K562 (cell line): Measurements from ENCODE around the gene PLEKHA6. TPM values are rescaled to one million over a fixed set of nuclear protein-coding genes. Genes with fewer than 3 reads are reported as not detected.
A peak's percentile ranks its signal among the peaks of the same experiment; 100 is the strongest.

ENCODE experiments used
- BRCA1 ChIP-seq, 2 experiments: fragments of 450-650 bp in 1 of 2; sonication (generic) in 1 of 2; formaldehyde crosslinking in 1 of 2; IDR thresholded peaks; 2 replicates each; pipeline versions ENCODE4 v1.5.0 to v1.6.1; 2017 to 2020; ENCODE audit warnings: mild to moderate bottlenecking in 1 of 2, missing genetic modification reagents in 1 of 2
- E2F1 ChIP-seq: sonication (generic); formaldehyde crosslinking; IDR thresholded peaks from 2 replicates; pipeline ENCODE4 v1.8.1; 2023; ENCODE audit warnings: mild to moderate bottlenecking, missing genetic modification reagents, moderate library complexity
- E2F3 ChIP-seq: fragments of 250-450 bp; sonication (Bioruptor Pico); IDR thresholded peaks from 2 replicates; pipeline ENCODE4 v1.4.0; 2020; ENCODE audit warnings: mild to moderate bottlenecking
- FIP1L1 ChIP-seq: fragments of 200-400 bp; formaldehyde crosslinking; IDR thresholded peaks from 2 replicates; pipeline ENCODE4 v1.6.1; 2018; ENCODE audit warnings: mild to moderate bottlenecking, low read depth, low read length; ENCODE audit not compliant: poor library complexity, severe bottlenecking
- GTF2A2 ChIP-seq: IDR thresholded peaks from 2 replicates; pipeline ENCODE4 v1.6.1; 2016; ENCODE audit warnings: mild to moderate bottlenecking, missing genetic modification characterization, missing compliant biosample characterization
- GTF2F1 ChIP-seq: IDR thresholded peaks from 2 replicates; pipeline ENCODE4 v1.6.1; 2011; ENCODE audit warnings: low read depth, low read length, improper control_type of control experiment
- KDM2B ChIP-seq: fragments of 250-450 bp; sonication (Bioruptor Pico); IDR thresholded peaks from 2 replicates; pipeline ENCODE4 v1.8.0; 2021; ENCODE audit warnings: mild to moderate bottlenecking, moderate library complexity
- MAZ ChIP-seq, 2 experiments: fragments of 450-650 bp in 1 of 2; sonication (generic) in 1 of 2; formaldehyde crosslinking; IDR thresholded peaks in 1 of 2; conservative IDR thresholded peaks in 1 of 2; 2 replicates each; pipeline versions ENCODE4 v1.4.0 to v1.5.0; 2020; ENCODE audit warnings: mild to moderate bottlenecking in 1 of 2, missing genetic modification reagents in 1 of 2
- MTA2 ChIP-seq: fragments of 450-650 bp; IDR thresholded peaks from 2 replicates; pipeline ENCODE4 v1.6.1; 2016; ENCODE audit warnings: low read depth
- MYNN ChIP-seq, 2 experiments: sonication (generic); formaldehyde crosslinking in 1 of 2; IDR thresholded peaks; 2 replicates each; pipeline versions ENCODE4 v1.5.0 to v1.6.1; 2016 to 2020; ENCODE audit warnings: antibody characterized with exemption in 1 of 2, missing genetic modification reagents in 1 of 2
- RAD21 ChIP-seq, 2 experiments: fragments of 250-450 bp in 1 of 2; fragments of 450-650 bp in 1 of 2; sonication (Bioruptor Pico) in 1 of 2; formaldehyde crosslinking in 1 of 2; IDR thresholded peaks in 1 of 2; conservative IDR thresholded peaks in 1 of 2; 2 replicates each; pipeline versions ENCODE4 v1.4.0 to v1.8.0; 2020 to 2022; ENCODE audit warnings: mild to moderate bottlenecking in 2 of 2, moderate library complexity in 1 of 2
- SMAD1 ChIP-seq: fragments of 150-350 bp; IDR thresholded peaks from 2 replicates; pipeline ENCODE4 v1.6.1; 2014; ENCODE audit warnings: low read length, low read depth; ENCODE audit not compliant: partially characterized antibody
- SMAD3 ChIP-seq: fragments of 450-650 bp; formaldehyde crosslinking; conservative IDR thresholded peaks from 2 replicates; pipeline ENCODE4 v1.4.0; 2020; ENCODE audit warnings: mild to moderate bottlenecking
- TRIM24 ChIP-seq, 2 experiments: fragments of 450-650 bp; IDR thresholded peaks; 2 replicates each; pipeline ENCODE4 v1.6.1; 2016
- ZFP36 ChIP-seq: fragments of 150-350 bp; IDR thresholded peaks from 2 replicates; pipeline ENCODE4 v1.6.1; 2018; ENCODE audit warnings: low read length, low read depth; ENCODE audit not compliant: partially characterized antibody
- ZNF121 ChIP-seq: sonication (generic); formaldehyde crosslinking; conservative IDR thresholded peaks from 2 replicates; pipeline ENCODE4 v1.8.0; 2022; ENCODE audit warnings: missing genetic modification reagents
- ZNF24 ChIP-seq: fragments of 450-650 bp; IDR thresholded peaks from 2 replicates; pipeline ENCODE4 v1.6.1; 2016
- ZNF518B ChIP-seq: fragments of 250-450 bp; sonication (Bioruptor Pico); IDR thresholded peaks from 2 replicates; pipeline ENCODE4 v1.5.0; 2021; ENCODE audit warnings: mild to moderate bottlenecking, moderate library complexity
- ZNF583 ChIP-seq: fragments of 250-450 bp; sonication (Bioruptor Pico); IDR thresholded peaks from 2 replicates; pipeline ENCODE4 v1.4.0; 2020
- ZNF668 ChIP-seq: fragments of 250-450 bp; sonication (Bioruptor Pico); IDR thresholded peaks from 2 replicates; pipeline ENCODE4 v1.8.0; 2022; ENCODE audit warnings: mild to moderate bottlenecking, inconsistent platforms
- polyA plus RNA-seq, 8 experiments: library from polyadenylated mRNA; depleted of rRNA in 4 of 8; stranded (reverse) in 5 of 8; unstranded in 3 of 8; fragments of >200 nt; fragmentation: Nextera tagmentation in 2 of 8; fragmentation: Illumina TruSeq in 1 of 8; extraction: Ambion mirVana in 2 of 8; extraction: Trizol in 1 of 8; gene quantifications; 2 replicates each; pipeline versions ENCODE4 v1.2.1 to v1.2.3, GENCODE V29; 2011 to 2014; ENCODE audit warnings: inconsistent platforms in 1 of 8, missing spikeins in 1 of 8
- total RNA-seq, 7 experiments: library from RNA; depleted of rRNA in 6 of 7; stranded (reverse); fragments of >200 nt in 6 of 7; fragmentation: Illumina TruSeq in 2 of 7; extraction: Trizol in 2 of 7; gene quantifications; 2 replicates each; pipeline versions ENCODE4 v1.2.1 to v1.2.3, GENCODE V29; 2011 to 2021; ENCODE audit warnings: low replicate concordance in 1 of 7
- TF ChIP-seq, protein P1 (sequence below): fragments of 250-450 bp; sonication (Bioruptor Pico); IDR thresholded peaks from 2 replicates; pipeline ENCODE4 v1.8.0; 2021; ENCODE audit warnings: borderline replicate concordance, mild to moderate bottlenecking, moderate library complexity; ENCODE audit not compliant: poor library complexity, severe bottlenecking
- TF ChIP-seq, protein P2 (sequence below): fragments of 450-650 bp; IDR thresholded peaks from 2 replicates; pipeline ENCODE4 v1.6.1; 2016; ENCODE audit warnings: mild to moderate bottlenecking

The PLEKHA6 gene
- total and polyA plus RNA-seq, 9 of the 15 experiments (the other 6 are each of a cell fraction or from before 2014, with no cell fraction given): under 0.01 to 0.33 (median 0.01) TPM; not detected in 4

DNA sequence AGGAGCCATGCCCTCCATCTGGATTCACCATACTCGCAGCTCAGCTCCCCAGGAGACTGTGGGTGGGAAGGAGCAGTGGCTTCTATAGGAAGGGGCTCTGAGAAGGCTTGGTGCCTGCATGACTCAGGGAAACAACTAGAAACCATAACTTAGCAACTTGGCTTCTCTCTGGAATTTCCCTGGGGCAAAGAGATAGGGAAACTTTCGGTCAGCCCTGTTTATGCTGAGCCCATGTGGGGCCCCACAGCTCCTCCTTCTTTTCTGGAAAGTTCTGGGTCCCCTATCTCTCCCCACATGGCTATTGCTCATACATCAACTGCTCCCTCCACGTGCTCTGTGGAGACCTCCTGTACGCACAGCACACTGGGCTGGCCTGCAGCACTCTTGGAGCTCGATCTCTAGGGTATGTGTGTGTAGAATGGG lies 39.3 kb downstream of the PLEKHA6 start (continued):
- TF ChIP-seq E2F1 (no peak), KDM2B (CRISPR knock-in tag) (no peak), ZNF668 (no peak; the same call in 1 of the 2 replicates), RAD21 (CRISPR knock-in tag; conservative IDR thresholded peaks at IDR 0.05 in 1 of 2, IDR thresholded peaks at IDR 0.05 in 1 of 2) (no peak; a peak in 1 of 4 replicates), ZNF24 (no peak), E2F3 (CRISPR knock-in tag) (no peak), ZNF518B (CRISPR knock-in tag) (no peak), MAZ (CRISPR knock-in tag; conservative IDR thresholded peaks at IDR 0.05 in 1 of 2, IDR thresholded peaks at IDR 0.05 in 1 of 2) (peak in 1 of 2 experiments; percentile 64; a peak in 1 of 4 replicates), FIP1L1 (no peak), GTF2A2 (tag) (no peak), SMAD3 (CRISPR knock-in tag) (no peak), GTF2F1 (no peak), ZNF121 (CRISPR knock-in tag) (no peak), TRIM24 (IDR thresholded peaks at IDR 0.05) (peak in 1 of 2 experiments; percentile 52; a peak in 2 of 4 replicates), ZNF583 (CRISPR knock-in tag) (peak; percentile 79; the same call in 1 of the 2 replicates), MTA2 (no peak), MYNN (IDR thresholded peaks at IDR 0.05) (no peak), MYNN (CRISPR knock-in tag; IDR thresholded peaks at IDR 0.05) (no peak), BRCA1 (IDR thresholded peaks at IDR 0.05) (no peak), BRCA1 (CRISPR knock-in tag; IDR thresholded peaks at IDR 0.05) (no peak), ZFP36 (no peak), SMAD1 (no peak)
- TF ChIP-seq, protein P1, sequence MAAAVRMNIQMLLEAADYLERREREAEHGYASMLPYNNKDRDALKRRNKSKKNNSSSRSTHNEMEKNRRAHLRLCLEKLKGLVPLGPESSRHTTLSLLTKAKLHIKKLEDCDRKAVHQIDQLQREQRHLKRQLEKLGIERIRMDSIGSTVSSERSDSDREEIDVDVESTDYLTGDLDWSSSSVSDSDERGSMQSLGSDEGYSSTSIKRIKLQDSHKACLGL (CRISPR knock-in tag): no peak
- TF ChIP-seq, protein P2, sequence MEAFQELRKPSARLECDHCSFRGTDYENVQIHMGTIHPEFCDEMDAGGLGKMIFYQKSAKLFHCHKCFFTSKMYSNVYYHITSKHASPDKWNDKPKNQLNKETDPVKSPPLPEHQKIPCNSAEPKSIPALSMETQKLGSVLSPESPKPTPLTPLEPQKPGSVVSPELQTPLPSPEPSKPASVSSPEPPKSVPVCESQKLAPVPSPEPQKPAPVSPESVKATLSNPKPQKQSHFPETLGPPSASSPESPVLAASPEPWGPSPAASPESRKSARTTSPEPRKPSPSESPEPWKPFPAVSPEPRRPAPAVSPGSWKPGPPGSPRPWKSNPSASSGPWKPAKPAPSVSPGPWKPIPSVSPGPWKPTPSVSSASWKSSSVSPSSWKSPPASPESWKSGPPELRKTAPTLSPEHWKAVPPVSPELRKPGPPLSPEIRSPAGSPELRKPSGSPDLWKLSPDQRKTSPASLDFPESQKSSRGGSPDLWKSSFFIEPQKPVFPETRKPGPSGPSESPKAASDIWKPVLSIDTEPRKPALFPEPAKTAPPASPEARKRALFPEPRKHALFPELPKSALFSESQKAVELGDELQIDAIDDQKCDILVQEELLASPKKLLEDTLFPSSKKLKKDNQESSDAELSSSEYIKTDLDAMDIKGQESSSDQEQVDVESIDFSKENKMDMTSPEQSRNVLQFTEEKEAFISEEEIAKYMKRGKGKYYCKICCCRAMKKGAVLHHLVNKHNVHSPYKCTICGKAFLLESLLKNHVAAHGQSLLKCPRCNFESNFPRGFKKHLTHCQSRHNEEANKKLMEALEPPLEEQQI: no peak
